ENCODE measurements around the gene SOX11. TPM values are rescaled to one million over a fixed set of nuclear protein-coding genes. Genes with fewer than 3 reads are reported as not detected.

Gene SOX11
- total RNA-seq, 4 donors from 2014 or later: not detected

GRCh38 chr2:5736886-5737285 lies 44.7 kb downstream of the SOX11 start:
- no peak for DNase-seq
- Histone ChIP-seq H3K27me3 (no peaks in the 10 kb centered on the region), H3K4me3 (replicated peaks in 1 of 3) (no peak overlapping the region), H3K4me1 (peaks cover 6 to 9% of the 10 kb centered on the region in 2 donors), H3K27ac (no peak overlapping the region), H3K9me3 (no peaks in the 10 kb centered on the region), H3K36me3 (no peaks in the 10 kb centered on the region)
- TF ChIP-seq CTCF (IDR thresholded peaks at IDR 0.05) (no peak), POLR2A (IDR thresholded peaks at IDR 0.05) (no peak)
- intact Hi-C loops (cut with DNase I): no loop called here
- 82 to 84% methylated on average over 2 of the region's 2 CpGs for WGBS, 2 donors

GRCh38 chr2:5740053-5740452 lies 47.9 kb downstream of the SOX11 start:
- no peaks in the 10 kb centered on the region for H3K9me3 ChIP-seq
- WGBS, 2 donors: 19 to 21% methylated on average over 5 of the region's 5 CpGs
- H3K4me1 ChIP-seq: peaks cover 6 to 9% of the 10 kb centered on the region in 2 donors
- H3K27me3 ChIP-seq: no peaks in the 10 kb centered on the region
- TF ChIP-seq CTCF (IDR thresholded peaks at IDR 0.05) (no peak), POLR2A (IDR thresholded peaks at IDR 0.05) (no peak)
- DNase-seq: peak; percentile 43 to 46
- intact Hi-C loops (cut with DNase I): no loop called here
- no peak overlapping the region for H3K4me3 ChIP-seq (replicated peaks in 1 of 3)
- no peaks in the 10 kb centered on the region for H3K36me3 ChIP-seq
- H3K27ac ChIP-seq: no peak overlapping the region

- TF ChIP-seq CTCF (IDR thresholded peaks at IDR 0.05) (no peak), POLR2A (IDR thresholded peaks at IDR 0.05) (no peak)
- DNase-seq: no peak
Measured at GRCh38 chr2:5740817-5741216, 48.6 kb downstream of the SOX11 start.

GRCh38 chr2:5741242-5741641 lies 49.1 kb downstream of the SOX11 start:
- intact Hi-C loops (cut with DNase I): no loop called here
- H3K4me1 ChIP-seq: peaks cover 6 to 9% of the 10 kb centered on the region in 2 donors
- no peaks in the 10 kb centered on the region for H3K36me3 ChIP-seq
- H3K27me3 ChIP-seq: no peaks in the 10 kb centered on the region
- TF ChIP-seq POLR2A (IDR thresholded peaks at IDR 0.05): no peak
- TF ChIP-seq CTCF (IDR thresholded peaks at IDR 0.05): no peak
- DNase-seq: no peak
- no peak overlapping the region for H3K4me3 ChIP-seq (replicated peaks in 1 of 3)
- WGBS, 2 donors: 86 to 87% methylated on average over 5 of the region's 5 CpGs
- no peaks in the 10 kb centered on the region for H3K9me3 ChIP-seq
- H3K27ac ChIP-seq: no peak overlapping the region

More at GRCh38 chr2:5740817-5741216, 48.6 kb downstream of the SOX11 start:
- no peak overlapping the region for H3K4me3 ChIP-seq (replicated peaks in 1 of 3)
- H3K4me1 ChIP-seq: peaks cover 6 to 9% of the 10 kb centered on the region in 2 donors
- no peaks in the 10 kb centered on the region for H3K9me3 ChIP-seq
- no peaks in the 10 kb centered on the region for H3K36me3 ChIP-seq
- intact Hi-C loops (cut with DNase I): no loop called here
- H3K27ac ChIP-seq: no peak overlapping the region
- no peaks in the 10 kb centered on the region for H3K27me3 ChIP-seq
- whole genome bisulfite sequencing, 2 donors: 66 to 69% methylated on average over 6 of the region's 6 CpGs

GRCh38 chr2:5742126-5742525 lies 49.9 kb downstream of the SOX11 start:
- 61 to 64% methylated on average over 6 of the region's 6 CpGs for WGBS, 2 donors
- intact Hi-C loops (cut with DNase I): no loop called here
- no peak overlapping the region for H3K4me3 ChIP-seq (replicated peaks in 1 of 3)
- TF ChIP-seq CTCF (IDR thresholded peaks at IDR 0.05): no peak
- no peak for TF ChIP-seq POLR2A (IDR thresholded peaks at IDR 0.05)
- peaks cover 6 to 9% of the 10 kb centered on the region in 2 donors for H3K4me1 ChIP-seq
- no peaks in the 10 kb centered on the region for H3K36me3 ChIP-seq
- H3K9me3 ChIP-seq: no peaks in the 10 kb centered on the region
- H3K27me3 ChIP-seq: no peaks in the 10 kb centered on the region
- no peak for DNase-seq
- H3K27ac ChIP-seq: no peak overlapping the region

All from thyroid gland (tissue), 4 donors.